Progenitor cell of endocrine pancreas (in vitro differentiated cells): ENCODE data around the gene SEC61G. TPM values are rescaled to one million over a fixed set of nuclear protein-coding genes. Genes with fewer than 3 reads are reported as not detected.

ENCODE experiments used
- DNase-seq: peaks from one replicate; pipeline ENCODE4 v3.0.0; 2021; ENCODE audit warnings: low spot score; ENCODE audit not compliant: unreplicated experiment
- H3K27ac Mint-ChIP-seq: 2 replicates; pipeline ENCODE4 v1.8.0; 2021; ENCODE audit warnings: mild to moderate bottlenecking, moderate library complexity, mixed read lengths
- H3K27me3 Mint-ChIP-seq: 2 replicates; pipeline ENCODE4 v1.8.0; 2021; ENCODE audit warnings: mixed read lengths
- H3K36me3 Mint-ChIP-seq: 2 replicates; pipeline ENCODE4 v1.8.0; 2022; ENCODE audit warnings: mixed read lengths; ENCODE audit not compliant: insufficient read depth
- H3K4me1 Mint-ChIP-seq: 2 replicates; pipeline ENCODE4 v1.8.0; 2021; ENCODE audit warnings: low read depth, mixed read lengths
- H3K4me3 Mint-ChIP-seq: 2 replicates; pipeline ENCODE4 v1.8.0; 2021; ENCODE audit warnings: low read depth, mild to moderate bottlenecking, moderate library complexity, mixed read lengths
- H3K9me3 Mint-ChIP-seq: 2 replicates; pipeline ENCODE4 v1.8.0; 2021; ENCODE audit warnings: low read depth, mixed read lengths
- CTCF ChIP-seq: fragments of 200-600 bp; sonication (generic); IDR thresholded peaks from one replicate; pipeline ENCODE4 v1.5.0; 2021; ENCODE audit warnings: antibody characterized with exemption, mild to moderate bottlenecking; ENCODE audit not compliant: unreplicated experiment
- total RNA-seq: library from RNA; stranded (reverse); gene quantifications from 2 replicates; pipeline ENCODE4 v1.2.1, GENCODE V29; 2021

The SEC61G gene
- total RNA-seq, 1 donor from 2014 or later, result 110 TPM

GRCh38 chr7:54796853-54797252 lies 37.8 kb upstream of the SEC61G start:
- Mint-ChIP-seq H3K4me1 (no peaks in the 10 kb centered on the region), H3K36me3 (no peaks in the 10 kb centered on the region), H3K27me3 (peaks cover 11% of the 10 kb centered on the region), H3K27ac (no peak overlapping the region), H3K4me3 (no peak overlapping the region), H3K9me3 (no peaks in the 10 kb centered on the region)
- no peak for DNase-seq
- TF ChIP-seq CTCF, result no peak

DNA sequence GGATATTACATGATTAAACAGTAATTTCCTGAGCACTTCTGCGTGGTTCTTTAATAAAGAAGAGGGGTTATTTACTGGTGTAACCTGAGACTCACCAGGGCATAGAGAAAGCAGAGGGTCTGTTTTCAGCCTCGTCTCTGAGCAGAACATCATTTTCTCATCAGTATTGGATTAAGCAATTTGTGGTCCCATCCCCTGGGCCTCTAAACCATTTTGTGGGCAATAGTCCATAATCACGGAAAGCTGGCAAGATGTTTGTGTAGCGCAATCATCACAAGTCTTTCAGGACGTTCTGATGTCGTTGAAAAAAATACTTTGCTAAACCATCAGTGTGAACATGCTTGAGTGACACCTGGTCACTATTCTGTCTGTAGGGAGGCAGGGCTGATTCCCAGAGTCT lies 37.1 kb upstream of the SEC61G start:
- DNase-seq, result no peak
- Mint-ChIP-seq H3K27ac (no peak overlapping the region), H3K36me3 (no peaks in the 10 kb centered on the region), H3K27me3 (peaks cover 11% of the 10 kb centered on the region), H3K4me3 (no peak overlapping the region), H3K9me3 (no peaks in the 10 kb centered on the region), H3K4me1 (no peaks in the 10 kb centered on the region)
- no peak for TF ChIP-seq CTCF

DNA sequence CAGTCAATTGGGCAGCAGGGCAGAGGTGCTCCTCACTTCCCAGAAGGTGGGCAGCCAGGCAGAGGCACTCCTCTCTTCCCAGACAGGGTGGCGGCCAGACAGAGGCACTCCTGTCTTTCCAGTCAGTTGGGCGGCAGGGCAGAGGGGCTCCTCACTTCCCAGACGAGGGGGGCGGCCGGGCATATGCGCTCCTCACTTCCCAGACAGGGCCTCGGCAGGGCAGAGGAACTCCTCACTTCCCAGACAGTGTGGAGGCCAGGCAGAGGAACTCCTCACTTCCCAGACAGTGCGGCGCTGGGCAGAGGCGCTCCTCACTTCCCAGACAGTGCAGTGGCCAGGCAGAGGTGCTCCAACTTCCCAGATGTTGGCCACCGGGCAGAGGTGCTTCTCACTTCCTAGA lies 33.4 kb upstream of the SEC61G start:
- no peaks in the 10 kb centered on the region for H3K36me3 Mint-ChIP-seq
- no peak overlapping the region for H3K4me3 Mint-ChIP-seq
- peaks cover 2% of the 10 kb centered on the region for H3K4me1 Mint-ChIP-seq
- no peak for TF ChIP-seq CTCF
- no peak overlapping the region for H3K27ac Mint-ChIP-seq
- peaks cover 18% of the 10 kb centered on the region for H3K27me3 Mint-ChIP-seq
- H3K9me3 Mint-ChIP-seq, result no peaks in the 10 kb centered on the region
- no peak for DNase-seq

DNA sequence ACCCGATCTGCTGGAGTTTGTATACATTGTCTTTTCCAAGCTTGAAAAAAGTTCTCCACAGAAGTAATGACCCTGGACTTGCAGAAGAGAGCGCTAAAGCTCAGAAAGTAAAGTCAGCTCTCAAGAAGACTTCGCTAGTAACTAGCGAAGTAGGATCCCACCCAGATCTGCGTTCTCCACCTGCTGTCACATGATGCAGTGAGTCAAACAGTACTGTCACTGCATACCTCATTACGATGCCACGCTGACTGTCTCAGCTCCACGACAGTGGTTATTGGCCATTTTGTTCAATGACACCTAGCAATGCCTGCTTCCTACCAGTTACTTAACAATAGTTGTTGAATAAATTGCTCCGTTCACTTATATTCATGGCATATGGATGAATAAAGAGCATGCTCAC lies 29.7 kb upstream of the SEC61G start:
- H3K4me3 Mint-ChIP-seq, result no peak overlapping the region
- TF ChIP-seq CTCF, result peak; percentile 68
- H3K36me3 Mint-ChIP-seq, result no peaks in the 10 kb centered on the region
- peaks cover 28% of the 10 kb centered on the region for H3K27me3 Mint-ChIP-seq
- H3K9me3 Mint-ChIP-seq, result no peaks in the 10 kb centered on the region
- H3K4me1 Mint-ChIP-seq, result peaks cover 2% of the 10 kb centered on the region
- peak overlapping the region; percentile 74 for H3K27ac Mint-ChIP-seq
- no peak for DNase-seq

DNA sequence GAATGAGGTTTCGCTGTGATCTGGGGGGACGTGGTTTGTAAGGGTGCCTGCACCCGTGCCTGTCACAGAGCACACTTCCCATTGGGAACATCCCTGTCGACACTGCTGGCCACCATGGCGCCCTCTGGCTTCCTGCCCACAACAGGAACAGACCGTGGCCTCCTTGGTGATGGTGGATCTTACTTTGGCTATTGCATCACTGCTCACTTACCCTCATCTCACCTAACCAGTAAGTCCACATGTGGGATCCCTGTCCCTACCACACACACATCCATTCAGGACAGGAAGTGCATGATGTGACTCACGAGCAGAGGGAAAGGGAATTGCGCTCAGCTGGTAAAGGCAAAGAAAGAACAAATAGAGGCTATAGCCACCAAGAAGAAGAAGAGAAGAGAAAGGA lies 26.2 kb upstream of the SEC61G start:
- Mint-ChIP-seq H3K27me3 (peaks cover 26% of the 10 kb centered on the region), H3K4me1 (peaks cover 2% of the 10 kb centered on the region), H3K27ac (no peak overlapping the region), H3K36me3 (no peaks in the 10 kb centered on the region), H3K9me3 (no peaks in the 10 kb centered on the region), H3K4me3 (no peak overlapping the region)
- DNase-seq, result no peak
- TF ChIP-seq CTCF, result no peak
